Stomach (tissue), 9 donors: ENCODE measurements around the gene BOD1L1. TPM values are rescaled to one million over a fixed set of nuclear protein-coding genes. Genes with fewer than 3 reads are reported as not detected.

Source experiments
- DNase-seq, 2 donors: peaks; one replicate each; pipeline versions ENCODE4 v3.0.0 to v3.0.0-alpha.2; 2013 to 2019
- H3K27ac ChIP-seq, 5 donors: fragments of 200-600 bp in 4 of 5; sonication (generic) in 4 of 5; one replicate each; pipeline ENCODE4 v1.5.1; 2013 to 2019; ENCODE audit warnings: mild to moderate bottlenecking in 1 of 5, moderate library complexity in 1 of 5
- H3K27me3 ChIP-seq, 3 donors: fragments of 200-600 bp; sonication (generic); one replicate each; pipeline ENCODE4 v1.5.1; 2017 to 2019; ENCODE audit warnings: mixed run types in 1 of 3
- H3K36me3 ChIP-seq, 4 donors: fragments of 200-600 bp; sonication (generic); 1 replicate in 3 of 4; 2 replicates in 1 of 4; pipeline ENCODE4 v1.5.1; 2016 to 2019
- H3K4me1 ChIP-seq, 4 donors: fragments of 200-600 bp; sonication (generic); one replicate each; pipeline ENCODE4 v1.5.1; 2016 to 2019
- H3K4me3 ChIP-seq, 4 donors: fragments of 200-600 bp; sonication (generic) in 3 of 4; one replicate each; pipeline ENCODE4 v1.5.1; 2016 to 2019; ENCODE audit warnings: mild to moderate bottlenecking in 1 of 4
- H3K9me3 ChIP-seq, 4 donors: fragments of 200-600 bp; sonication (generic); one replicate each; pipeline ENCODE4 v1.5.1; 2016 to 2019
- EP300 ChIP-seq: sonication (generic); formaldehyde crosslinking; IDR thresholded peaks from one replicate; pipeline ENCODE4 v1.6.1; 2017; ENCODE audit warnings: antibody characterized with exemption
- POLR2A ChIP-seq, 4 donors: fragments of 450-650 bp; IDR thresholded peaks; one replicate each; pipeline ENCODE4 v1.6.1; 2016; ENCODE audit warnings: antibody characterized with exemption in 4 of 4, control low read depth in 2 of 4, mild to moderate bottlenecking in 1 of 4, moderate library complexity in 1 of 4
- POLR2AphosphoS5 ChIP-seq, 3 donors: sonication (generic); formaldehyde crosslinking; IDR thresholded peaks; one replicate each; pipeline ENCODE4 v1.6.1; 2016; ENCODE audit warnings: antibody characterized with exemption in 3 of 3
- WGBS, 5 donors: extraction: QIAGEN DNeasy Blood & Tissue Kit in 3 of 5; methylation state at CpG; one replicate each; pipeline versions ENCODE4 v1.1.5 to v1.1.7; 2013 to 2018; 5-methylcytosine and 5-hydroxymethylcytosine counted together
- intact Hi-C: fragments of 100-400 bp; cut with DNase I; formaldehyde crosslinking; loops from one replicate; pipeline ENCODE4 v1.15.1; 2023; ENCODE audit warnings: low total_unique reads
- polyA plus RNA-seq, 3 donors: library from polyadenylated mRNA; stranded (reverse); fragments of 200-250 nt; gene quantifications; one replicate each; pipeline ENCODE4 v1.2.3, GENCODE V29; 2013
- total RNA-seq, 5 donors: library from RNA; depleted of rRNA; stranded (reverse); fragments of >200 nt; gene quantifications; one replicate each; pipeline versions ENCODE4 v1.1.0 to v1.2.3, GENCODE V29; 2014 to 2016
- TF ChIP-seq, protein P1 (sequence below), 7 experiments: fragments of 450-650 bp in 4 of 7; fragments of 200-600 bp in 3 of 7; sonication (generic) in 3 of 7; IDR thresholded peaks; one replicate each; pipeline ENCODE4 v1.5.1; 2016 to 2019; ENCODE audit warnings: antibody characterized with exemption in 7 of 7, control low read depth in 2 of 7, mild to moderate bottlenecking in 1 of 7
- donor health status: healthy with polysubstance abuse.
- donor health status: Bipolar disorder and iron deficiency.
- donor health status: healthy.

BOD1L1 gene
- total and polyA plus RNA-seq, 8 donors, result 8.2 to 61.7 (median 33.4) TPM

DNA sequence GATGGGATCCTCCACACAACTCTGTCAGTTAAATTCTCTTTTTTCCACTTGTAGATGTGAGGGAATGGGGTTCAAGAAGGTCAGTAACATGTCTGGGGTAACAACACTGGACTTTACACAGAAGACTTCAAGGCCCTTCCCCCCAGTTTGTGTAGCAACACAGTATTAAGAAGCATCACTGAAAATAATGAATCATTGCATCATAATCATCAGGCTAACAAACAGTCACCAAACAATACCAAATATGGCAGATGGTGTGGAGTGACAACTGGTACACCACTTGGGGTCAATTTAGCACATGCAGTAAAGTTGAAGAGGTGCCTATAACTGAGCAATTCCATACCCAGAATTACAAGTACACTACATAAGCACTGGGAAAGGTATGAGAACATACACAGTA is 38.6 kb downstream of the BOD1L1 start:
- Histone ChIP-seq H3K27me3 (no peaks in the 10 kb centered on the region), H3K36me3 (peaks cover 31 to 100% (median 99%) of the 10 kb centered on the region in 4 donors), H3K4me1 (no peaks in the 10 kb centered on the region), H3K9me3 (no peaks in the 10 kb centered on the region), H3K4me3 (no peak overlapping the region), H3K27ac (no peak overlapping the region)
- intact Hi-C loops, result no loop called here
- TF ChIP-seq POLR2A (IDR thresholded peaks at IDR 0.05), result no peak
- no peak for TF ChIP-seq EP300
- TF ChIP-seq, protein P1, sequence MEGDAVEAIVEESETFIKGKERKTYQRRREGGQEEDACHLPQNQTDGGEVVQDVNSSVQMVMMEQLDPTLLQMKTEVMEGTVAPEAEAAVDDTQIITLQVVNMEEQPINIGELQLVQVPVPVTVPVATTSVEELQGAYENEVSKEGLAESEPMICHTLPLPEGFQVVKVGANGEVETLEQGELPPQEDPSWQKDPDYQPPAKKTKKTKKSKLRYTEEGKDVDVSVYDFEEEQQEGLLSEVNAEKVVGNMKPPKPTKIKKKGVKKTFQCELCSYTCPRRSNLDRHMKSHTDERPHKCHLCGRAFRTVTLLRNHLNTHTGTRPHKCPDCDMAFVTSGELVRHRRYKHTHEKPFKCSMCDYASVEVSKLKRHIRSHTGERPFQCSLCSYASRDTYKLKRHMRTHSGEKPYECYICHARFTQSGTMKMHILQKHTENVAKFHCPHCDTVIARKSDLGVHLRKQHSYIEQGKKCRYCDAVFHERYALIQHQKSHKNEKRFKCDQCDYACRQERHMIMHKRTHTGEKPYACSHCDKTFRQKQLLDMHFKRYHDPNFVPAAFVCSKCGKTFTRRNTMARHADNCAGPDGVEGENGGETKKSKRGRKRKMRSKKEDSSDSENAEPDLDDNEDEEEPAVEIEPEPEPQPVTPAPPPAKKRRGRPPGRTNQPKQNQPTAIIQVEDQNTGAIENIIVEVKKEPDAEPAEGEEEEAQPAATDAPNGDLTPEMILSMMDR (IDR thresholded peaks at IDR 0.05), result no peak
- no peak for TF ChIP-seq POLR2AphosphoS5 (IDR thresholded peaks at IDR 0.05)
- no peak for DNase-seq

DNA sequence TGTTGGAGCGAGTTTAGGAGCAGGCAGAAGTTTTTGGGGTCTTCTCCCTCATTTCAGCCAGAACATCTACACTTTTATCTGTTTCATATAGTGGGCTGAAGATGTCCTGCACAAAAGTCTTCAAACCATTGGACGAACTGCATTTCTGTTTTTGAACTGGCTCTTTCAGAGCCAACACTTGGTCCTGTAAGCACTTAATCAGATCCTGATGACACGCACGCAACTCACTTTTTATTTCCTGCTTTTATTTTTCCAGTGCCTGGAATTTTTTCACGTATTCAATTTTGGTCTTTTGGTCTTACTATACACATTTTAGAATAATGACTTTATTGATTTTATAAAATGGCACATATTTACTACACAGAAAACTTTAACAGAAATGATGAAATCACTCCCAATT is 43.0 kb downstream of the BOD1L1 start:
- Histone ChIP-seq H3K27me3 (no peaks in the 10 kb centered on the region), H3K9me3 (no peaks in the 10 kb centered on the region), H3K36me3 (peaks cover 57 to 100% (median 100%) of the 10 kb centered on the region in 4 donors), H3K4me3 (no peak overlapping the region), H3K4me1 (no peaks in the 10 kb centered on the region), H3K27ac (no peak overlapping the region)
- no peak for DNase-seq
- 91 to 99% (median 97%) methylated on average over 5 of the region's 5 CpGs for WGBS, 5 donors
- TF ChIP-seq EP300, result no peak
- TF ChIP-seq POLR2AphosphoS5 (IDR thresholded peaks at IDR 0.05), result no peak
- TF ChIP-seq, protein P1 (IDR thresholded peaks at IDR 0.05), result no peak
- TF ChIP-seq POLR2A (IDR thresholded peaks at IDR 0.05), result no peak
- intact Hi-C loops, result no loop called here

DNA sequence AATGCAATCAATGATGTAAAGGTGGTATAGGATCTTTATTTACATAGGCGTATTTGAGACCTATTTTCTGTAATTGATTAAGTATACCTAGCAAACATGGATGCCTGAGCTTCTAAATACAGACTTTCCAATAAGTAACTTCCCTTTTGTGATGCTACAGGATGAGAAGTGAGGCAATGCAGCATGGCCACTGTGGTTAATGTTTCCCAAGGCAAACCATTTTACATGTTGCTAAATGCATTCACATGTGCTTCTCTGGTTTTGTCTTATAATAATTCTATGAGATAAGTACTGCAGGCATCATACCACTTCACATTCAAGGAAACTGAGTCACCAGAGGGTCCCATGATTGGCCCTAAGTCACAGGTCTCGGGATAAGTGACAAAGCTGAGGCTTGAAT is 47.5 kb downstream of the BOD1L1 start:
- no peak for DNase-seq
- intact Hi-C loops, result no loop called here
- no peak overlapping the region for H3K27ac ChIP-seq
- TF ChIP-seq POLR2A (IDR thresholded peaks at IDR 0.05) (no peak), POLR2AphosphoS5 (IDR thresholded peaks at IDR 0.05) (no peak), EP300 (no peak)
- TF ChIP-seq, protein P1 (IDR thresholded peaks at IDR 0.05), result no peak
- H3K4me3 ChIP-seq, result no peak overlapping the region
- peaks cover 60 to 100% (median 100%) of the 10 kb centered on the region in 4 donors for H3K36me3 ChIP-seq
- H3K27me3 ChIP-seq, result no peaks in the 10 kb centered on the region
- 86 to 96% (median 90%) methylated on average over 2 of the region's 2 CpGs for WGBS, 5 donors
- H3K9me3 ChIP-seq, result no peaks in the 10 kb centered on the region
- H3K4me1 ChIP-seq, result no peaks in the 10 kb centered on the region

DNA sequence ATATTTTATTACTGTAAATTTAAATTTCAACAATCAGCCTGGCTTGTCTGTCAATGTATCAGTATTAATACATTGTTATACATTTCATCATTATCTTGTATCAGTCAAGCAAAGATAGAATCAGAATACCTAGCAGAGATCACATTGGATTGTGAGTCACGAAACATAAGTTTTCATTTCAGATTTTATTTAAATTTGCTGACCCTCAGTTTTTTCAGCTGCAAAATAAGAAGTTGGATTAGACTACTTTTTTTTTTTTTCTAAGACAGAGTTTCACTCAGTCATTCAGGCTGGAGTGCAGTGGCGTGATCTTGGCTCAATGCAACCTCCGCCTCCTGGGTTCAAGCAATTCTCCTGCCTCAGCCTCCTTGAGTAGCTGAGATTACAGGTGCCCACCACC is 49.9 kb downstream of the BOD1L1 start:
- TF ChIP-seq EP300, result no peak
- TF ChIP-seq POLR2AphosphoS5 (IDR thresholded peaks at IDR 0.05), result no peak
- TF ChIP-seq, protein P1 (IDR thresholded peaks at IDR 0.05), result no peak
- TF ChIP-seq POLR2A (IDR thresholded peaks at IDR 0.05), result no peak
- Histone ChIP-seq H3K27ac (no peak overlapping the region), H3K27me3 (no peaks in the 10 kb centered on the region), H3K9me3 (no peaks in the 10 kb centered on the region), H3K36me3 (peaks cover 71 to 100% (median 100%) of the 10 kb centered on the region in 4 donors), H3K4me1 (no peaks in the 10 kb centered on the region), H3K4me3 (no peak overlapping the region)
- intact Hi-C loops, result no loop called here
- DNase-seq, result no peak
- WGBS, 5 donors, result 96 to 98% (median 96%) methylated on average over 3 of the region's 3 CpGs
